Astrocyte of the spinal cord (primary cell): Measurements from ENCODE around the gene FUOM.

Experiments
- DNase-seq: peaks from one replicate; pipeline ENCODE4 v3.0.0; 2011; ENCODE audit warnings: low read depth, low spot score
- H3K4me3 ChIP-seq: 2 replicates; pipeline ENCODE4 v1.5.1; 2011; ENCODE audit warnings: low read depth, mild to moderate bottlenecking, low read length, moderate library complexity
- CTCF ChIP-seq: IDR thresholded peaks from 2 replicates; pipeline ENCODE4 v1.5.1; 2012; ENCODE audit warnings: low read depth, mild to moderate bottlenecking, low read length, inconsistent platforms
- in situ Hi-C: cut with HindIII; loops from 2 replicates; pipeline ENCODE4 v1.10.0; 2017; ENCODE audit warnings: low sequenced_read_pairs

Gene FUOM

GRCh38 chr10:133366751-133367150, 8.9 kb upstream of the FUOM start:
- DNase-seq = no peak
- no peak overlapping the region for H3K4me3 ChIP-seq
- in situ Hi-C loops = no loop called here
- no peak for TF ChIP-seq CTCF

- no peak for TF ChIP-seq CTCF
- no peak for DNase-seq
- in situ Hi-C loops = no loop called here
- H3K4me3 ChIP-seq = no peak overlapping the region
Measured at GRCh38 chr10:133366130-133366478, 8.3 kb upstream of the FUOM start.

- TF ChIP-seq CTCF = no peak
- no peak overlapping the region for H3K4me3 ChIP-seq
- in situ Hi-C loops = no loop called here
- DNase-seq = no peak
Measured at GRCh38 chr10:133365461-133366129, 7.8 kb upstream of the FUOM start.

- no peak for DNase-seq
- H3K4me3 ChIP-seq = no peak overlapping the region
- TF ChIP-seq CTCF = no peak
- in situ Hi-C loops = no loop called here
Measured at GRCh38 chr10:133364645-133365431, 7.0 kb upstream of the FUOM start.

GRCh38 chr10:133362846-133363245, 5.0 kb upstream of the FUOM start:
- no peak overlapping the region for H3K4me3 ChIP-seq
- in situ Hi-C loops = no loop called here
- no peak for DNase-seq
- no peak for TF ChIP-seq CTCF

GRCh38 chr10:133361773-133362441, 4.1 kb upstream of the FUOM start:
- DNase-seq = no peak
- no peak overlapping the region for H3K4me3 ChIP-seq
- TF ChIP-seq CTCF = no peak
- in situ Hi-C loops = no loop called here
